PC-3 (cell line): ENCODE measurements around the gene ABHD2. TPM values are rescaled to one million over a fixed set of nuclear protein-coding genes. Genes with fewer than 3 reads are reported as not detected.
"Not testable (repeated sequence)": the region's sequence is repeated elsewhere in the genome, so short reads cannot be mapped to it uniquely, and the experiment has no call there.

Source experiments
- ATAC-seq: fragments of 200-7000 bp; cut with Tn5 transposase; 2 replicates; pipeline ENCODE4 v1.9.1; 2020; ENCODE audit warnings: mild to moderate bottlenecking, moderate library complexity
- BruUV-seq: library from RNA; stranded (reverse); fragments of 400-500 nt; replicated peaks from 2 replicates; lab custom pipeline; 2021; lab: Mats Ljungman, UMichigan
- CTCF ChIA-PET: fragments of 300-600 bp; sonication (Branson Sonifier 250); formaldehyde crosslinking; loops from one replicate; lab custom pipeline; 2022; ENCODE audit warnings: antibody characterized with exemption; lab: Charles Lee
- POLR2A ChIA-PET: fragments of 300-600 bp; sonication (Branson Sonifier 250); formaldehyde crosslinking; loops from one replicate; lab custom pipeline; 2022; ENCODE audit warnings: antibody characterized with exemption; ENCODE audit not compliant: unreplicated experiment; lab: Charles Lee
- DNase-seq: peaks from one replicate; pipeline ENCODE4 v3.0.0-alpha.2; 2015
- H2AFZ ChIP-seq: fragments of 300-600 bp; sonication (generic); 2 replicates; pipeline ENCODE4 v1.6.0; 2016; ENCODE audit warnings: antibody characterized with exemption, low read length
- H3F3A ChIP-seq: fragments of 300-600 bp; sonication (generic); one replicate; pipeline ENCODE4 v1.6.0; 2017; ENCODE audit warnings: antibody characterized with exemption, low read length, control low read depth, mild to moderate bottlenecking; ENCODE audit not compliant: unreplicated experiment
- H3K27ac ChIP-seq: fragments of 300-600 bp; sonication (generic); 2 replicates; pipeline ENCODE4 v1.5.1; 2016; ENCODE audit warnings: mild to moderate bottlenecking, low read length
- H3K27me3 ChIP-seq: fragments of 300-600 bp; sonication (generic); 2 replicates; pipeline ENCODE4 v1.6.1; 2016; ENCODE audit warnings: low read length, mixed read lengths
- H3K36me3 ChIP-seq: fragments of 300-600 bp; sonication (generic); 2 replicates; pipeline ENCODE4 v1.6.1; 2016; ENCODE audit warnings: low read depth, mixed run types, low read length, mixed read lengths
- H3K4me1 ChIP-seq: fragments of 300-600 bp; sonication (generic); 2 replicates; pipeline ENCODE4 v1.5.1; 2016; ENCODE audit warnings: low read length; ENCODE audit not compliant: insufficient read depth
- H3K4me2 ChIP-seq: fragments of 300-600 bp; sonication (generic); 2 replicates; pipeline ENCODE4 v1.6.0; 2016; ENCODE audit warnings: low read length
- H3K4me3 ChIP-seq: fragments of 300-600 bp; sonication (generic); 2 replicates; pipeline ENCODE4 v1.5.1; 2016; ENCODE audit warnings: mild to moderate bottlenecking, low read length, mixed read lengths
- H3K79me2 ChIP-seq: fragments of 300-600 bp; sonication (generic); 2 replicates; pipeline ENCODE4 v1.6.1; 2017; ENCODE audit warnings: low read length, mixed read lengths
- H3K9ac ChIP-seq: fragments of 300-600 bp; sonication (generic); 2 replicates; pipeline ENCODE4 v1.6.0; 2016; ENCODE audit warnings: mild to moderate bottlenecking, low read length
- H3K9me2 ChIP-seq: fragments of 300-600 bp; sonication (generic); replicated peaks from 2 replicates; pipeline ENCODE4 v1.6.1; 2016; ENCODE audit warnings: mixed run types, low read length, mixed read lengths
- H3K9me3 ChIP-seq: fragments of 300-600 bp; sonication (generic); 2 replicates; pipeline ENCODE4 v1.6.1; 2016; ENCODE audit warnings: low read length, mixed read lengths
- H4K20me1 ChIP-seq: fragments of 300-600 bp; sonication (generic); 2 replicates; pipeline ENCODE4 v1.6.1; 2016; ENCODE audit warnings: low read length, mixed read lengths
- EZH2 ChIP-seq: fragments of 300-600 bp; sonication (generic); IDR thresholded peaks from one replicate; pipeline ENCODE4 v1.6.1; 2017; ENCODE audit warnings: antibody characterized with exemption, mild to moderate bottlenecking, low read length; ENCODE audit not compliant: unreplicated experiment
- EZH2phosphoT487 ChIP-seq: fragments of 300-600 bp; sonication (generic); IDR thresholded peaks from 2 replicates; pipeline ENCODE4 v1.6.1; 2018; ENCODE audit warnings: mild to moderate bottlenecking, antibody characterized with exemption, low read length, borderline replicate concordance
- intact Hi-C: fragments of 100-400 bp; cut with micrococcal nuclease; formaldehyde crosslinking; loops from 2 replicates; pipeline ENCODE4 v1.9.0; 2023
- total RNA-seq: library from RNA; depleted of rRNA; stranded (reverse); fragments of >200 nt; gene quantifications from 2 replicates; pipeline ENCODE4 v1.2.3, GENCODE V29; 2014
- TF ChIP-seq, protein P1 (sequence below): fragments of 300-600 bp; sonication (generic); conservative IDR thresholded peaks from 2 replicates; pipeline ENCODE4 v1.5.1; 2017; ENCODE audit warnings: antibody characterized with exemption, low read depth, mild to moderate bottlenecking, low read length

ABHD2 gene
- total RNA-seq, 1 experiment from 2014 or later, result 34.0 TPM

DNA sequence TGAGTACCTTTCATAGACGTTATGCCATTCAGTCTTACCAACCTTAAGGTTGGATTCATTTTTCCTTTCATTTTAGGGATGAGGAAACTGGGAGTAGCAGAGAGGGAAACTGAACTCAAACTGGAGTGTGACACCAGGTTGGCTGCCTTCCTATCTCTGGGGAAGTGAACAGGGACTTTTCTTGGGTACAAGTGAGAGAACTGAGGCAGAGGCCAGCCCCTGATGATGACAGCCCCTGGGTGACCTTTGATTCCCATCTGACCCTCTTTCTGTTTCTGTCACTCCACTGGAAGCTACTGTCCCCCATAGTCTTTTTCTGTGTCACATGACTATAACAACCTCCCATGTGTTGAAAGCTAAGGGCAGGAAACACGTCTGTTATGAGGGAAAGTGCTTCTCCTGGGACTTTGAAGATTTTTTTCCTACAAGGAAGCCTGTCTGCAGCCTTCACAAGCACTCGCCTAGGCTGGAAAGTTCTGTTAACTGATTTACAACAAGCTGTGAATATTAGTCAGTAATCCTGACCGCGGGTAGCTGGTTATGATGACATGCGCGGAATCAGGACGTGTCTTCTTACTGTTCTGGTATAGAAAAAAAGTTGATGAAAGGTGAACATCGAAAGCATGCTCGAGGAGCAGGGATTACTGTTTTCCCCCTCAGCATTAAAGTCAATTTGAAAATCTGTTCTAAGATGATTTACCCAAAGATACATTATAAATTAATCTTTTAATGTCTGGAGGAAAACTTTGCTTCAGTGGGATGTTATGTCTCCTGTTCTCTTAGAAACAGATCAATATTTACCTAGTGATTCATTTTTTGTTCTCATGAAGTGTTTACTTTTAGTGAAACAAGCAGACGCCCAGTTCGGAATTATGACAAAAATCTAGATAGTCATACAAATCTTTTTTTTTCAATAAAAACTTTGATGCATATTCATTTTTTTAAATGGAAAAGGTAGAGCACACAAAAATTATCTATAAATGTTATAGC is 31.5 kb downstream of the ABHD2 start:
- Histone ChIP-seq H2AFZ (peak overlapping the region; percentile 55), H3K4me1 (peaks cover 70% of the 10 kb centered on the region), H3K9ac (peak overlapping the region; percentile 81), H3K79me2 (peaks cover 10% of the 10 kb centered on the region), H3K9me3 (no peaks in the 10 kb centered on the region), H3K4me2 (peak overlapping the region; percentile 84), H4K20me1 (no peaks in the 10 kb centered on the region), H3K36me3 (peaks cover 12% of the 10 kb centered on the region), H3K27me3 (no peaks in the 10 kb centered on the region), H3F3A (peaks cover 9% of the 10 kb centered on the region), H3K9me2 (no peaks in the 10 kb centered on the region), H3K4me3 (peak overlapping the region; percentile 42), H3K27ac (peak overlapping the region; percentile 99)
- ChIA-PET POLR2A (interaction anchor here (0.7 to 3.3 kb wide), 3 partner anchors 32 to 1268 kb away, joined by 3 to 27 read pairs (median 4); partner anchors contain the start of gene ABHD2), CTCF (interaction anchor here (0.5 to 1.3 kb wide), 2 partner anchors 10 to 442 kb away, joined by 3 to 12 read pairs; no protein-coding TSS in a partner anchor)
- TF ChIP-seq EZH2 (no peak), EZH2phosphoT487 (no peak)
- TF ChIP-seq, protein P1, sequence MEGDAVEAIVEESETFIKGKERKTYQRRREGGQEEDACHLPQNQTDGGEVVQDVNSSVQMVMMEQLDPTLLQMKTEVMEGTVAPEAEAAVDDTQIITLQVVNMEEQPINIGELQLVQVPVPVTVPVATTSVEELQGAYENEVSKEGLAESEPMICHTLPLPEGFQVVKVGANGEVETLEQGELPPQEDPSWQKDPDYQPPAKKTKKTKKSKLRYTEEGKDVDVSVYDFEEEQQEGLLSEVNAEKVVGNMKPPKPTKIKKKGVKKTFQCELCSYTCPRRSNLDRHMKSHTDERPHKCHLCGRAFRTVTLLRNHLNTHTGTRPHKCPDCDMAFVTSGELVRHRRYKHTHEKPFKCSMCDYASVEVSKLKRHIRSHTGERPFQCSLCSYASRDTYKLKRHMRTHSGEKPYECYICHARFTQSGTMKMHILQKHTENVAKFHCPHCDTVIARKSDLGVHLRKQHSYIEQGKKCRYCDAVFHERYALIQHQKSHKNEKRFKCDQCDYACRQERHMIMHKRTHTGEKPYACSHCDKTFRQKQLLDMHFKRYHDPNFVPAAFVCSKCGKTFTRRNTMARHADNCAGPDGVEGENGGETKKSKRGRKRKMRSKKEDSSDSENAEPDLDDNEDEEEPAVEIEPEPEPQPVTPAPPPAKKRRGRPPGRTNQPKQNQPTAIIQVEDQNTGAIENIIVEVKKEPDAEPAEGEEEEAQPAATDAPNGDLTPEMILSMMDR, result no peak
- DNase-seq (peak; percentile 87), ATAC-seq (peak; percentile 67)
- TSS peak; percentile 86 for BruUV-seq
- intact Hi-C loops, result loop anchor here (1.0 to 2.0 kb wide), 2 partner anchors 14 to 19 kb away; no protein-coding TSS in a partner anchor

DNA sequence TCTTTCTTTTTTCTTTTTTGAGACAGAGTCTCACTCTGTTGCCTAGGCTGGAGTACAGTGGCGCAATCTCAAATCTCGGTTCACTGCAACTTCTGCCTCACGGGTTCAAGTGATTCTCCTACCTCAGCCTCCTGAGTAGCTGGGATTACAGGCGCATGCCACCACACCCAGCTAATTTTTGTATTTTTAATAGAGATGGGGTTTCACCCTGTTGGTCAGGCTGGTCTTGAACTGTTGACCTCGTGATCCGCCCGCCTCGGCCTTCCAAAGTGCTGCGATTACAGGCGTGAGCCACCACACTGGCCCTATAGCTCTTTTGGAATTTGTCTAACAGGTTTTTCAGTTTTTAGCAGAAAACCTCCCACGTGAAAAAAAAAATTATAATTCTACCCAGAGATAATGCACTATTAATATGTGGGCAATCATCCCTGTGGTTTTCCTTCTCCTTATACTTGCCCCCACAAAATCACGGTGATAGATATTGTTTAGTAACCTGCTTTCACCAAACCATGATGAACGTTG is 32.3 kb downstream of the ABHD2 start:
- H3K27ac ChIP-seq, result peak overlapping the region; percentile 99
- not testable (repeated sequence) for H3K79me2 ChIP-seq, H3K27me3 ChIP-seq, H3F3A ChIP-seq, ATAC-seq, H3K9me2 ChIP-seq, DNase-seq, BruUV-seq, H3K9me3 ChIP-seq, H2AFZ ChIP-seq, H4K20me1 ChIP-seq
- H3K4me2 ChIP-seq, result peak overlapping the region; percentile 84
- H3K4me1 ChIP-seq, result peaks cover 67% of the 10 kb centered on the region
- H3K4me3 ChIP-seq, result peak overlapping the region; percentile 21; the same call in 1 of the 2 replicates
- peaks cover 12% of the 10 kb centered on the region for H3K36me3 ChIP-seq
- ChIA-PET POLR2A (interaction anchor here (3.3 kb wide), 1 partner anchor 33 kb away, joined by 27 read pairs; the partner anchor contains the start of gene ABHD2), CTCF (interaction anchor here (1.3 kb wide), 1 partner anchor 9 kb away, joined by 12 read pairs; no protein-coding TSS in a partner anchor)
- peak overlapping the region; percentile 81 for H3K9ac ChIP-seq
- intact Hi-C loops, result loop anchor here (1.0 to 2.0 kb wide), 2 partner anchors 15 to 20 kb away; no protein-coding TSS in a partner anchor

DNA sequence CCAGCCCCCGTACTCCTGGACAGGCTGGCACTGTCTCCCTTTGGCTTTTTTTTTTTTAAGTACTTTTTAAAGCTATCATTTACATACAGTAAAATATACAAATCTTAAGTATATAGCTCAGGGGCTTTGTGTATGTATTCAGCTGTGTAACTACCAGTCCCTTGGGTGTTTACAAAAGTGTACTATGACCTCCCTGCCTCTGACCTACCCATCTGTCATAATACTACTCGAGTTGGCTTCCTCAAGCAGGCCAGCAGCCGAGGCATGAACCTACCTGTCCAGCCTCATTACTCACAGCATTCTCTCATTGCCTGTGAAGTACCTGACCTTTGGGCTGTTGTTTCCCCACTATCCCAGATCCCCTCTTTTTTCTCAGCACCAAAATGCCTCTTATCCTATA is 33.2 kb downstream of the ABHD2 start:
- peak overlapping the region; percentile 99 for H3K27ac ChIP-seq
- DNase-seq (peak; percentile 71), ATAC-seq (peak; percentile 43)
- H3K4me2 ChIP-seq, result peak overlapping the region; percentile 84
- H3K36me3 ChIP-seq, result peaks cover 15% of the 10 kb centered on the region
- BruUV-seq, result no TSS peak
- H3K4me1 ChIP-seq, result peaks cover 67% of the 10 kb centered on the region
- no peaks in the 10 kb centered on the region for H3K9me2 ChIP-seq
- H4K20me1 ChIP-seq, result no peaks in the 10 kb centered on the region
- intact Hi-C loops, result loop anchor here (2.0 kb wide), 1 partner anchor 21 kb away; no protein-coding TSS in a partner anchor
- peaks cover 10% of the 10 kb centered on the region for H3K79me2 ChIP-seq
- TF ChIP-seq EZH2phosphoT487 (no peak), EZH2 (no peak)
- TF ChIP-seq, protein P1, result no peak
- peak overlapping the region; percentile 81 for H3K9ac ChIP-seq
- no peak overlapping the region for H2AFZ ChIP-seq
- CTCF ChIA-PET, result no interaction called here
- H3K27me3 ChIP-seq, result no peaks in the 10 kb centered on the region
- peaks cover 13% of the 10 kb centered on the region for H3F3A ChIP-seq
- peak overlapping the region; percentile 21; the same call in 1 of the 2 replicates for H3K4me3 ChIP-seq
- H3K9me3 ChIP-seq, result no peaks in the 10 kb centered on the region
- POLR2A ChIA-PET, result interaction anchor here (0.5 to 3.3 kb wide), 3 partner anchors 14 to 46 kb away, joined by 3 to 27 read pairs (median 3); partner anchors contain the start of gene ABHD2
